ENCODE measurements around the gene VPS4B. TPM values are rescaled to one million over a fixed set of nuclear protein-coding genes. Genes with fewer than 3 reads are reported as not detected.

The VPS4B gene
- total and polyA plus RNA-seq, 2 of the 8 experiments (the other 6 are each of a cell fraction or from before 2014, with no cell fraction given): 7.2 to 45.3 TPM

- Histone ChIP-seq H2BK5ac (ENCODE audit: low read depth, low read length) (no peak overlapping the region), H2BK15ac (ENCODE audit: low read length) (no peak overlapping the region), H3K23me2 (ENCODE audit: low read depth, low read length) (no peaks in the 10 kb centered on the region), H3K18ac (ENCODE audit: extremely low read depth, low read length) (no peak overlapping the region), H3K56ac (replicated peaks; ENCODE audit: insufficient read length, low read depth, low read length) (no peak overlapping the region), H3K9me3 (ENCODE audit: insufficient read depth in 2 of 2, low read depth in 1 of 2, low read length in 1 of 2) (no peaks in the 10 kb centered on the region; a peak in 1 of 4 replicates), H3K23ac (ENCODE audit: insufficient read length) (no peak overlapping the region), H2BK20ac (ENCODE audit: low read length) (no peak overlapping the region), H3K14ac (ENCODE audit: insufficient read length) (no peak overlapping the region), H4K8ac (ENCODE audit: extremely low read depth, insufficient read depth, low read length) (no peak overlapping the region), H4K91ac (replicated peaks; ENCODE audit: insufficient read length, low read length) (no peak overlapping the region), H3K4me1 (replicated peaks in 1 of 4; ENCODE audit: control insufficient read depth in 3 of 4, insufficient read depth in 4 of 4, low read length in 3 of 4) (no peaks in the 10 kb centered on the region), H3K4ac (replicated peaks; ENCODE audit: insufficient read length, low read depth, low read length) (no peak overlapping the region), H2AK5ac (ENCODE audit: low read depth, low read length) (no peak overlapping the region), H4K5ac (ENCODE audit: insufficient read length, low read depth, low read length) (no peak overlapping the region), H3K27ac (ENCODE audit: low read depth, low read length) (no peak overlapping the region), H3K79me2 (ENCODE audit: control insufficient read depth in 1 of 2, insufficient read depth in 2 of 2, low read length in 2 of 2) (no peaks in the 10 kb centered on the region), H3K4me3 (ENCODE audit: extremely low read depth in 1 of 4, insufficient read depth in 2 of 4, low read depth in 3 of 4, low read length in 4 of 4) (no peak overlapping the region), H3K36me3 (ENCODE audit: control insufficient read depth in 2 of 4, insufficient read depth in 4 of 4, low read length in 3 of 4) (no peaks in the 10 kb centered on the region), H2BK120ac (replicated peaks; ENCODE audit: low read depth, low read length) (no peak overlapping the region), H2AFZ (ENCODE audit: low read length) (peak overlapping the region; percentile 0; the same call in 1 of the 2 replicates), H3K9ac (replicated peaks in 1 of 4; ENCODE audit: extremely low read depth in 1 of 4, low read depth in 3 of 4, low read length in 3 of 4) (no peak overlapping the region), H2BK12ac (ENCODE audit: low read depth, low read length) (no peak overlapping the region), H3K79me1 (ENCODE audit: low read depth, low read length) (no peaks in the 10 kb centered on the region), H4K20me1 (replicated peaks in 1 of 2; ENCODE audit: control insufficient read depth in 1 of 2, insufficient read depth in 2 of 2, low read length in 2 of 2) (peaks cover 0 to 2% of the 10 kb centered on the region in 2 experiments), H3K27me3 (replicated peaks in 1 of 4; ENCODE audit: control insufficient read depth in 3 of 4, extremely low read depth in 1 of 4, insufficient read depth in 3 of 4, low read length in 3 of 4) (no peaks in the 10 kb centered on the region), H3K4me2 (ENCODE audit: insufficient read depth in 1 of 2, low read depth in 2 of 2, low read length in 2 of 2) (no peak overlapping the region)
- DNase-seq (ENCODE audit: low read depth in 1 of 2, low spot score in 2 of 2) (no peak), FAIRE-seq (no peak)
- ChIA-PET CTCF (ENCODE audit: partially characterized antibody) (interaction anchor here (0.9 to 1.5 kb wide), 6 partner anchors 9 to 490 kb away, joined by 3 to 5 read pairs (median 4); no protein-coding TSS in a partner anchor), POLR2A (ENCODE audit: partially characterized antibody) (no interaction called here)
- no peak for TF ChIP-seq HDAC2 (IDR thresholded peaks at IDR 0.05; ENCODE audit: borderline replicate concordance in 1 of 2, low read depth in 2 of 2, low read length in 2 of 2)
- TF ChIP-seq USF2 (IDR thresholded peaks at IDR 0.05; ENCODE audit: low read length): 0 out of 2 replicates have a peak, but pooled peaks have one; percentile 25
- TF ChIP-seq E2F6 (IDR thresholded peaks at IDR 0.05): no peak
- TF ChIP-seq SP4 (IDR thresholded peaks at IDR 0.05; ENCODE audit: low read length): no peak
- TF ChIP-seq MAX (IDR thresholded peaks at IDR 0.05): no peak
- TF ChIP-seq EP300 (IDR thresholded peaks at IDR 0.05; ENCODE audit: borderline replicate concordance in 1 of 2, low read depth in 2 of 2, low read length in 2 of 2): no peak
- 88% methylated on average over 3 of the region's 3 CpGs; no CpG with 5 or more reads in 1 of the 2 experiments for WGBS, 2 experiments (ENCODE audit: extremely low coverage in 1 of 2, insufficient coverage in 1 of 2, insufficient read length in 1 of 2, insufficient replicate concordance in 2 of 2, low coverage in 1 of 2, low lambda C conversion rate in 2 of 2, missing lambda C conversion rate in 1 of 2)
These were observed 24.0 kb upstream of the VPS4B start for GRCh38 chr18:63446266-63446665.

Data from H1 (cell line).